Lower lobe of right lung (tissue), 2 donors: ENCODE results near the gene PPP2R5A. TPM values are rescaled to one million over a fixed set of nuclear protein-coding genes. Genes with fewer than 3 reads are reported as not detected.

Source experiments
- ATAC-seq, 2 donors: fragments of 200-7000 bp; cut with Tn5 transposase; one replicate each; pipeline ENCODE4 v1.9.1; 2020 to 2022; ENCODE audit warnings: mild to moderate bottlenecking in 2 of 2, moderate library complexity in 2 of 2
- DNase-seq: peaks from one replicate; pipeline ENCODE4 v3.0.0-alpha.2; 2020
- H3K27ac ChIP-seq: fragments of 200-600 bp; one replicate; pipeline ENCODE4 v1.8.0; 2022
- H3K27me3 ChIP-seq: fragments of 200-600 bp; one replicate; pipeline ENCODE4 v1.8.0; 2022; ENCODE audit warnings: low read depth
- H3K36me3 ChIP-seq: fragments of 200-600 bp; one replicate; pipeline ENCODE4 v1.8.0; 2022; ENCODE audit warnings: mild to moderate bottlenecking
- H3K4me1 ChIP-seq: fragments of 200-600 bp; one replicate; pipeline ENCODE4 v1.8.0; 2022
- H3K4me3 ChIP-seq: fragments of 200-600 bp; one replicate; pipeline ENCODE4 v1.8.0; 2022; ENCODE audit warnings: mild to moderate bottlenecking
- H3K9me3 ChIP-seq: fragments of 200-600 bp; one replicate; pipeline ENCODE4 v1.8.0; 2022
- intact Hi-C: fragments of 100-400 bp; cut with DNase I; formaldehyde crosslinking; loops from one replicate; pipeline ENCODE4 v1.11.0; 2022
- long read RNA-seq: library from polyadenylated mRNA; unstranded; transcript quantifications from one replicate; pipeline ENCODE4 v2.0.0, GENCODE V29; 2021
- total RNA-seq: library from RNA; stranded (reverse); fragmentation: NEBNext Ultra II Directional; extraction: Animal tissue kit (Norgen Biotek cat#: 25700); gene quantifications from one replicate; pipeline ENCODE4 v1.2.1, GENCODE V29; 2021
- TF ChIP-seq, protein P1 (sequence below): fragments of 200-600 bp; IDR thresholded peaks from one replicate; pipeline ENCODE4 v1.8.0; 2022; ENCODE audit warnings: antibody characterized with exemption, mild to moderate bottlenecking
- donor health status: DM: no; HTN: yes; CAD: no; lungs with severe emphysema.

PPP2R5A gene
- 91.5 TPM for total RNA-seq
- long read RNA-seq, transcript PPP2R5A-201 (13 exons, 3,128 nt): major isoform, 70 of 99 reads
- long read RNA-seq, partial matches to known transcripts: 9 of 99 reads
- long read RNA-seq, other reads (novel, unspliced or antisense): 20 of 99 reads

- H3K36me3 ChIP-seq: no peaks in the 10 kb centered on the region
- TF ChIP-seq, protein P1, sequence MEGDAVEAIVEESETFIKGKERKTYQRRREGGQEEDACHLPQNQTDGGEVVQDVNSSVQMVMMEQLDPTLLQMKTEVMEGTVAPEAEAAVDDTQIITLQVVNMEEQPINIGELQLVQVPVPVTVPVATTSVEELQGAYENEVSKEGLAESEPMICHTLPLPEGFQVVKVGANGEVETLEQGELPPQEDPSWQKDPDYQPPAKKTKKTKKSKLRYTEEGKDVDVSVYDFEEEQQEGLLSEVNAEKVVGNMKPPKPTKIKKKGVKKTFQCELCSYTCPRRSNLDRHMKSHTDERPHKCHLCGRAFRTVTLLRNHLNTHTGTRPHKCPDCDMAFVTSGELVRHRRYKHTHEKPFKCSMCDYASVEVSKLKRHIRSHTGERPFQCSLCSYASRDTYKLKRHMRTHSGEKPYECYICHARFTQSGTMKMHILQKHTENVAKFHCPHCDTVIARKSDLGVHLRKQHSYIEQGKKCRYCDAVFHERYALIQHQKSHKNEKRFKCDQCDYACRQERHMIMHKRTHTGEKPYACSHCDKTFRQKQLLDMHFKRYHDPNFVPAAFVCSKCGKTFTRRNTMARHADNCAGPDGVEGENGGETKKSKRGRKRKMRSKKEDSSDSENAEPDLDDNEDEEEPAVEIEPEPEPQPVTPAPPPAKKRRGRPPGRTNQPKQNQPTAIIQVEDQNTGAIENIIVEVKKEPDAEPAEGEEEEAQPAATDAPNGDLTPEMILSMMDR: peak; percentile 41
- no peaks in the 10 kb centered on the region for H3K9me3 ChIP-seq
- no peaks in the 10 kb centered on the region for H3K27me3 ChIP-seq
- DNase-seq (peak; percentile 99), ATAC-seq (peak; percentile 95 to 98)
- intact Hi-C loops: no loop called here
- H3K27ac ChIP-seq: peak within 1 kb of the TSS; percentile 99
- H3K4me3 ChIP-seq: peak within 1 kb of the TSS; percentile 91
- peaks cover 34% of the 10 kb centered on the region for H3K4me1 ChIP-seq
Observed at GRCh38 chr1:212284744-212285684, at the start of gene PPP2R5A. Gene PPP2R5A (plus strand): TSS chr1:212285410. CDS start chr1:212286111, 701 bp downstream.

DNA sequence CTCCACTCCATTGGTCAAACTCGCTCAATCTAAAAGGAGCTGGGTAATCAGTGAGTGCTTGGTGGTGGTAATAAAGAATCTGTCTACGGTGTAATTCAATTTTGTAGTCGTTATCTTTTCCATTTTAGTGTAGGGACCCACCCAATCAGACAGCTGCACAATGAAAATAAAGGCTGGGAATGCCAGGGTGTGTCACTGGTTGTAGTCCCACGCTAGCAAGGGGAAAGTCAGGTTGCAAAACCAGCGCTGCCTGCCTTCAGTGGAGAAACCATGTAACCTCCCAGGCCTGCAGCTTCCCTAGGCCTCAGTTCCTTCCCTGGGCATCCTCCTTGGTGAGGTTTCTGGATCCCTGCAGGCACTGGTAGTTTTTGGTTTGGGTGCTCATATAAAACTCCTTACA, 49.4 kb upstream of the PPP2R5A start:
- Histone ChIP-seq H3K36me3 (no peaks in the 10 kb centered on the region), H3K27me3 (no peaks in the 10 kb centered on the region), H3K4me3 (no peak overlapping the region), H3K27ac (no peak overlapping the region), H3K4me1 (peaks cover 50% of the 10 kb centered on the region), H3K9me3 (no peaks in the 10 kb centered on the region)
- intact Hi-C loops: no loop called here
- ATAC-seq: no peak
- no peak for DNase-seq
- TF ChIP-seq, protein P1: no peak

GRCh38 chr1:212236664-212237220, 48.5 kb upstream of the PPP2R5A start:
- peaks cover 55% of the 10 kb centered on the region for H3K4me1 ChIP-seq
- H3K27ac ChIP-seq: no peak overlapping the region
- no peak overlapping the region for H3K4me3 ChIP-seq
- intact Hi-C loops: no loop called here
- ATAC-seq (no peak), DNase-seq (no peak)
- H3K9me3 ChIP-seq: no peaks in the 10 kb centered on the region
- H3K27me3 ChIP-seq: no peaks in the 10 kb centered on the region
- TF ChIP-seq, protein P1: no peak
- no peaks in the 10 kb centered on the region for H3K36me3 ChIP-seq

DNA sequence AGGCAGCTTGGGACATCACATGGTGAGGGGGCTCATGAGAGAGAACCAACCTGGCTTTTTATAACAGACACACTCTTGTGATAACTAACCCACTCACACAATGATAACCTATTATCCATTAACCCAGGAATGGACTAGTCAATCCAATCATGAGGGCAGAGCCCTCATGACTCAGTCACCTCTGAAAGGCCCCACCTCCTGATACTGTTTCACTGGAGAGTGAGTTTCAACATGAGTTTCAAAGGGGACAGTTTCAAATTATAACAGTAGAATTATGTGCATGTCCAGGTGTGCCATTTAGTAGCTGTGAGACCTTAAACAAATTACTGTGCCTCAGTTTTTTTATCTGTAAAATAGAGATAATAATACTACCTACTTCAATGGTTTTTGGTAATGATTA, 47.6 kb upstream of the PPP2R5A start:
- H3K27me3 ChIP-seq: no peaks in the 10 kb centered on the region
- peaks cover 56% of the 10 kb centered on the region for H3K4me1 ChIP-seq
- DNase-seq (no peak), ATAC-seq (peak in 1 of 2 donors; percentile 34)
- no peaks in the 10 kb centered on the region for H3K9me3 ChIP-seq
- TF ChIP-seq, protein P1: no peak
- intact Hi-C loops: no loop called here
- H3K27ac ChIP-seq: no peak overlapping the region
- H3K4me3 ChIP-seq: no peak overlapping the region
- H3K36me3 ChIP-seq: no peaks in the 10 kb centered on the region

DNA sequence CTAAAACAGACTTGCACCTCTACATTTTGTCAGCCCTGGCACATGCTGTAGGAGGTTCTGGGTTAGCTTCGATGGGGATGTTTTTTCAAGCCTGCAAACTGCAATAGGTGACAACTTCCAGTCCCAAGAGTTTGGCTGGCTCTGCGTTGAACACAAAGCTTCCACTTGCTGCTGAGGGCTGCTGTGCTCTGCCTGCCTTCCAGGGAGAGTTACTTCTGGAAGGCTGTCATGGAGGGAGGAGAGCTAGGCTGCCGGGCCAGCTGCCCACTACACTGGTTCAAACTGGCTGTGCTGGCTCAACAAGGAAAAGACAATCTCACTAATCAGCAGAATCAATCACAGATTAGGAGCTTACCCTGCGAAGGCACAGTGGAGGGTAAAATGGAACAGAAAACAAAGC, 46.7 kb upstream of the PPP2R5A start:
- H3K4me3 ChIP-seq: no peak overlapping the region
- intact Hi-C loops: no loop called here
- TF ChIP-seq, protein P1: no peak
- H3K27ac ChIP-seq: peak overlapping the region; percentile 22
- no peaks in the 10 kb centered on the region for H3K36me3 ChIP-seq
- peaks cover 60% of the 10 kb centered on the region for H3K4me1 ChIP-seq
- peak in 1 of 2 donors; percentile 31 for ATAC-seq
- no peaks in the 10 kb centered on the region for H3K9me3 ChIP-seq
- no peak for DNase-seq
- H3K27me3 ChIP-seq: no peaks in the 10 kb centered on the region
